ENCODE measurements around the gene ERN1.

ERN1 gene

DNA sequence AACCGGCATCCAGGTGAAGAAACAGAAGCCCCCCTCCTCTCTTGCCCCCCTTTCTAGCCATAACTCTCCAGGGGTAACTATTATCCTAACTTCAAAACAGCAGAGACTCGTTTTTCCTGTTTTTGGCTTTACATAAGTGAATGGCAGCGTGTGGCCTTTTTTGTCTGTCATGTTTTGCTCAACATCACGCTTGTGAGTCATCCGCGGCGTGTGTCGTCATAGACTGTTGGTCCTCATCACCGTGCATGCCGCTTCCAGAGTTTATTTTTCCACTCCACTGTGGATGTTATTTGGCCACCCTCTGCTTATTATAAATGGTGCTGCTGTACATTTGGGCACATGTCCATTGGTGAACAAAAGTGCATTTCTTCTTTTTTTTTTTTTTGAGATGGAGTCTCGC lies 52.6 kb downstream of the ERN1 start:
- Histone ChIP-seq H3K4me1 (ENCODE audit: control insufficient read depth, insufficient read depth, low read length) (peaks cover 35% of the 10 kb centered on the region), H3K36me3 (ENCODE audit: control insufficient read depth, insufficient read depth, low read length, severe bottlenecking) (peaks cover 19% of the 10 kb centered on the region), H3K9me3 (ENCODE audit: control insufficient read depth, low read length) (no peaks in the 10 kb centered on the region), H3K4me3 (ENCODE audit: low read length) (no peak overlapping the region), H3K9ac (ENCODE audit: low read length) (no peak overlapping the region), H3K27me3 (replicated peaks; ENCODE audit: control insufficient read depth, insufficient read depth, low read length) (no peaks in the 10 kb centered on the region)
- no peak for DNase-seq (ENCODE audit: low read depth)

DNA sequence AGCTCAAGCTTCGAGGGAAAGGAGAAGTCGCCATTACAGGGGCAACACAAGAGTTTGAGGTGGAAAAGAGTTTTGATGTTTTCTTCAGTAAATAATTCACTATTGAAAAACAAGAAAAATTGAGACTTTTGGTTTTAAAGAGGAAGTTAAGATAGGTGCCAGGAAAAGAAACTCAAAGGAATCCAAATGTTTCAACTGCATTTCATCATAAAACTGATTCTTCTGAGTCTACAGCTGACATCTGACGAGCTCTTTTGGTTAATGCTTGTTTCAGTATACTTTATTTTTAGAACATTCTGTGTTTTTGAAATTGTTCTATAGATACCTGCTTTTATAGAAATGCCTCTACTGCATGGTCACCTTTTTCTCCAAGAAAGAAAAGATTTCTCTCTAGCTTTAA lies 54.0 kb downstream of the ERN1 start:
- Histone ChIP-seq H3K4me3 (ENCODE audit: low read length) (peak overlapping the region; percentile 42), H3K27me3 (replicated peaks; ENCODE audit: control insufficient read depth, insufficient read depth, low read length) (no peaks in the 10 kb centered on the region), H3K36me3 (ENCODE audit: control insufficient read depth, insufficient read depth, low read length, severe bottlenecking) (peaks cover 33% of the 10 kb centered on the region), H3K4me1 (ENCODE audit: control insufficient read depth, insufficient read depth, low read length) (peaks cover 28% of the 10 kb centered on the region), H3K9me3 (ENCODE audit: control insufficient read depth, low read length) (no peaks in the 10 kb centered on the region), H3K9ac (ENCODE audit: low read length) (peak overlapping the region; percentile 54)
- peak; percentile 67 for DNase-seq (ENCODE audit: low read depth)

DNA sequence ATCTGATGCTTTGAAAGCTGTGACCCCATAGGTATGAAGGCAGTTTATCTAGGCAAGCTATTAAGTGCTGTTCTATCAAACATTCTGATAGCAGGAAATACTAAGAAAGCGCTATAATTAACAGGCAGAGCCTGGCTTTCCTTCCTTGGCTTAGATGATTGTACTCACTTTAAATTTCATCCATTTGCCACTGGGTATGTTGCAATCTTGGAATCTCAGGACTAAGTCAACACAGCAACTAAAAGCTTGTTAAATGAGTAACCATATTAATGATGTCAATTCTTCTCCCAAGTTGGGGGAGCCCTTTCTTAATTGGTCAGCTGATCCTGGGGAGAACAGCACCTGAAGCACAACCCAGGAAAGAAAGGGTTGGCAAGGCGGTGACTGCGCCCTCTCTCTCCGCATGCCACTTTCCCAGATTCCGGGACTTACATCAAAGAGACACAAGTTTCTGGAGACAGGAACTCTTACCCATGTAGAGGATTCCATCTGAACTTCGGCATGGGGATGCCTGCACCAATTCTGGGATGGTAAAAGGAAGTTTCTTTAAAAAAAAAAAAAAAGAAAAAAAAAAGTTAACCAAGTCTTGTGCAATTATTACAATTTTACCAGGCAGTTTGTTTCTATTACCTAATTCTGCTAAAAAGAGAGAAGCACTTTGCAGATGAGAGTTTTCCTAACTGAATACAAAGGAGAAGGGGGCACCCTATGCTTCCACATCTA lies 55.1 kb downstream of the ERN1 start:
- Histone ChIP-seq H3K27me3 (replicated peaks; ENCODE audit: control insufficient read depth, insufficient read depth, low read length) (no peaks in the 10 kb centered on the region), H3K4me3 (ENCODE audit: low read length) (peak overlapping the region; percentile 42), H3K36me3 (ENCODE audit: control insufficient read depth, insufficient read depth, low read length, severe bottlenecking) (peaks cover 43% of the 10 kb centered on the region), H3K9me3 (ENCODE audit: control insufficient read depth, low read length) (peaks cover 2% of the 10 kb centered on the region), H3K9ac (ENCODE audit: low read length) (peak overlapping the region; percentile 54), H3K4me1 (ENCODE audit: control insufficient read depth, insufficient read depth, low read length) (peaks cover 28% of the 10 kb centered on the region)
- DNase-seq (ENCODE audit: low read depth): peak; percentile 73

GRCh38 chr17:64073771-64074703 lies 55.9 kb downstream of the ERN1 start:
- Histone ChIP-seq H3K9me3 (ENCODE audit: control insufficient read depth, low read length) (peaks cover 11% of the 10 kb centered on the region), H3K4me3 (ENCODE audit: low read length) (no peak overlapping the region), H3K4me1 (ENCODE audit: control insufficient read depth, insufficient read depth, low read length) (peaks cover 28% of the 10 kb centered on the region)

GRCh38 chr17:64071111-64071510 lies 58.8 kb downstream of the ERN1 start:
- H3K4me3 ChIP-seq (ENCODE audit: low read length): no peak overlapping the region
- DNase-seq (ENCODE audit: low read depth): no peak
- H3K9ac ChIP-seq (ENCODE audit: low read length): no peak overlapping the region
- peaks cover 25% of the 10 kb centered on the region for H3K4me1 ChIP-seq (ENCODE audit: control insufficient read depth, insufficient read depth, low read length)
- peaks cover 19% of the 10 kb centered on the region for H3K9me3 ChIP-seq (ENCODE audit: control insufficient read depth, low read length)
- H3K27me3 ChIP-seq (replicated peaks; ENCODE audit: control insufficient read depth, insufficient read depth, low read length): no peaks in the 10 kb centered on the region
- peaks cover 60% of the 10 kb centered on the region for H3K36me3 ChIP-seq (ENCODE audit: control insufficient read depth, insufficient read depth, low read length, severe bottlenecking)

More at GRCh38 chr17:64073771-64074703, 55.9 kb downstream of the ERN1 start:
- no peak for DNase-seq (ENCODE audit: low read depth)
- Histone ChIP-seq H3K9ac (ENCODE audit: low read length) (no peak overlapping the region), H3K27me3 (replicated peaks; ENCODE audit: control insufficient read depth, insufficient read depth, low read length) (no peaks in the 10 kb centered on the region), H3K36me3 (ENCODE audit: control insufficient read depth, insufficient read depth, low read length, severe bottlenecking) (peaks cover 47% of the 10 kb centered on the region)

DNA sequence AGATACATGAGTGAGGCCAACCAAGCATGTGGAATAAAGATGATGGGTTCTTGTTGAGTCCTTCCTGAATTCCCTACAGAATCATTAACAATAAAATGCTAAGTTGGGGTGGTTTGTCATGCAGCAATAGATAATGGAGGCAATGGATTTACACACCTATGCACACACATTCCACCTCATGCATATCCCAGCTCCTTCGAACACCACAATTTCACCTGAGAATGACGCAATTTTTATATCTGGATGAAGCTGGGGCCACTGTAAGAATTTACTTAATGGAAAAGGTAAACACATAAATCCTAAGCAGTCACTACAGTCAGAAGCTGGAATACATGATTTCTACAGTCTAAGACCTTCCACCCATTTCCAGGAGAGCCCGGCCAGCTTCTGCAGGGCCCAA lies 59.7 kb downstream of the ERN1 start:
- no peak for DNase-seq (ENCODE audit: low read depth)
- peaks cover 68% of the 10 kb centered on the region for H3K36me3 ChIP-seq (ENCODE audit: control insufficient read depth, insufficient read depth, low read length, severe bottlenecking)
- H3K9ac ChIP-seq (ENCODE audit: low read length): no peak overlapping the region
- H3K4me1 ChIP-seq (ENCODE audit: control insufficient read depth, insufficient read depth, low read length): peaks cover 16% of the 10 kb centered on the region
- peaks cover 19% of the 10 kb centered on the region for H3K9me3 ChIP-seq (ENCODE audit: control insufficient read depth, low read length)
- no peak overlapping the region for H3K4me3 ChIP-seq (ENCODE audit: low read length)
- no peaks in the 10 kb centered on the region for H3K27me3 ChIP-seq (replicated peaks; ENCODE audit: control insufficient read depth, insufficient read depth, low read length)

GRCh38 chr17:64069143-64069542 lies 60.8 kb downstream of the ERN1 start:
- Histone ChIP-seq H3K27me3 (replicated peaks; ENCODE audit: control insufficient read depth, insufficient read depth, low read length) (no peaks in the 10 kb centered on the region), H3K4me1 (ENCODE audit: control insufficient read depth, insufficient read depth, low read length) (peaks cover 5% of the 10 kb centered on the region), H3K9ac (ENCODE audit: low read length) (no peak overlapping the region), H3K4me3 (ENCODE audit: low read length) (no peak overlapping the region), H3K9me3 (ENCODE audit: control insufficient read depth, low read length) (peaks cover 19% of the 10 kb centered on the region), H3K36me3 (ENCODE audit: control insufficient read depth, insufficient read depth, low read length, severe bottlenecking) (peaks cover 77% of the 10 kb centered on the region)
- no peak for DNase-seq (ENCODE audit: low read depth)

DNA sequence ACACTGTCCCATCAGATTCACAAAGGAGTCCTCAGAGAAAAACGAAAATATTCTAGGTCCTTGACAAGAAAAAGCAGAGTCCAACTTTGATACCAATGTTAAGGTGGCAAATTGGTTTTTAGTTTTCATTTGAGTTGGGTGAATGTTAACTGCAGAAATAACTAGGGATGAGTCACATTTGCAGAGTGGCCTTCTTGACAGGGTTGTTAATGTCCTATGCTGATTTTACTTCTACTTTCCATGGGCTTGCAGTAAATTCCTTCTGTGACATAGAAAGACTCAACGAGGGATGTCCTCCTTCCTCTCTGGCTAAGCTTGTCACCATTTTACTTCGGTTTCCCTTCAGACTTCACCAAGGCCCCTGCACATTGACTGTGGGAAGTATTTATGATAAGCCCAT lies 62.3 kb downstream of the ERN1 start:
- H3K9me3 ChIP-seq (ENCODE audit: control insufficient read depth, low read length): peaks cover 19% of the 10 kb centered on the region
- no peak overlapping the region for H3K4me3 ChIP-seq (ENCODE audit: low read length)
- H3K27me3 ChIP-seq (replicated peaks; ENCODE audit: control insufficient read depth, insufficient read depth, low read length): no peaks in the 10 kb centered on the region
- no peak overlapping the region for H3K9ac ChIP-seq (ENCODE audit: low read length)
- H3K4me1 ChIP-seq (ENCODE audit: control insufficient read depth, insufficient read depth, low read length): no peaks in the 10 kb centered on the region
- no peak for DNase-seq (ENCODE audit: low read depth)
- H3K36me3 ChIP-seq (ENCODE audit: control insufficient read depth, insufficient read depth, low read length, severe bottlenecking): peaks cover 89% of the 10 kb centered on the region

DNA sequence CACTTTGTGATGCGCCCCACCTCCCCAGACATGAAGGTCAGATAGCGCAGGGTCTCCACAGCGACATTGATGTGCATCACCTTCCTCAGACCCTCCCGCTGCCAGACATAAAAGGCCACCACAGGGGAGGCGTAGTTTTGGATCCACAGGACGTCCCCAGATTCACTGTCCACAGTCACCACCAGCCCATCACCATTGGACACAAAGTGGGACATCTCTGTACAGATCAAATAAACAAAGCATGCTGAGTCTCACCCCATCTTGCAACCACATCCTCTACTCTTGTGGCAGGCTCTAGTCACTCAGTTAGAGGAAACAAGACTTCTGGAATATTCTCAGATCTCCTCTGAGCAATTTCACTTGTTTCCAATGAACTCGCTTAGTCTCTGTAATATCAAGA lies 63.2 kb downstream of the ERN1 start:
- Histone ChIP-seq H3K36me3 (ENCODE audit: control insufficient read depth, insufficient read depth, low read length, severe bottlenecking) (peaks cover 83% of the 10 kb centered on the region), H3K4me3 (ENCODE audit: low read length) (no peak overlapping the region), H3K27me3 (replicated peaks; ENCODE audit: control insufficient read depth, insufficient read depth, low read length) (no peaks in the 10 kb centered on the region), H3K9me3 (ENCODE audit: control insufficient read depth, low read length) (peaks cover 19% of the 10 kb centered on the region), H3K9ac (ENCODE audit: low read length) (no peak overlapping the region), H3K4me1 (ENCODE audit: control insufficient read depth, insufficient read depth, low read length) (no peaks in the 10 kb centered on the region)
- DNase-seq (ENCODE audit: low read depth): no peak

GRCh38 chr17:64065161-64065560 lies 64.8 kb downstream of the ERN1 start:
- Histone ChIP-seq H3K4me3 (ENCODE audit: low read length) (no peak overlapping the region), H3K9ac (ENCODE audit: low read length) (no peak overlapping the region), H3K36me3 (ENCODE audit: control insufficient read depth, insufficient read depth, low read length, severe bottlenecking) (peaks cover 79% of the 10 kb centered on the region), H3K4me1 (ENCODE audit: control insufficient read depth, insufficient read depth, low read length) (no peaks in the 10 kb centered on the region), H3K27me3 (replicated peaks; ENCODE audit: control insufficient read depth, insufficient read depth, low read length) (no peaks in the 10 kb centered on the region), H3K9me3 (ENCODE audit: control insufficient read depth, low read length) (peaks cover 19% of the 10 kb centered on the region)
- DNase-seq (ENCODE audit: low read depth): no peak

- Histone ChIP-seq H3K4me1 (ENCODE audit: control insufficient read depth, insufficient read depth, low read length) (no peaks in the 10 kb centered on the region), H3K9me3 (ENCODE audit: control insufficient read depth, low read length) (peaks cover 11% of the 10 kb centered on the region), H3K36me3 (ENCODE audit: control insufficient read depth, insufficient read depth, low read length, severe bottlenecking) (peaks cover 73% of the 10 kb centered on the region), H3K9ac (ENCODE audit: low read length) (no peak overlapping the region), H3K27me3 (replicated peaks; ENCODE audit: control insufficient read depth, insufficient read depth, low read length) (no peaks in the 10 kb centered on the region), H3K4me3 (ENCODE audit: low read length) (no peak overlapping the region)
- no peak for DNase-seq (ENCODE audit: low read depth)
Observed at GRCh38 chr17:64064331-64064730, 65.6 kb downstream of the ERN1 start.

All from adipocyte (in vitro differentiated cells).